Measurements from ENCODE around the gene RNF151. TPM values are rescaled to one million over a fixed set of nuclear protein-coding genes. Genes with fewer than 3 reads are reported as not detected.
A peak's percentile ranks its signal among the peaks of the same experiment; 100 is the strongest.

The RNF151 gene
- total RNA-seq, 1 donor from 2014 or later, result not detected

DNA sequence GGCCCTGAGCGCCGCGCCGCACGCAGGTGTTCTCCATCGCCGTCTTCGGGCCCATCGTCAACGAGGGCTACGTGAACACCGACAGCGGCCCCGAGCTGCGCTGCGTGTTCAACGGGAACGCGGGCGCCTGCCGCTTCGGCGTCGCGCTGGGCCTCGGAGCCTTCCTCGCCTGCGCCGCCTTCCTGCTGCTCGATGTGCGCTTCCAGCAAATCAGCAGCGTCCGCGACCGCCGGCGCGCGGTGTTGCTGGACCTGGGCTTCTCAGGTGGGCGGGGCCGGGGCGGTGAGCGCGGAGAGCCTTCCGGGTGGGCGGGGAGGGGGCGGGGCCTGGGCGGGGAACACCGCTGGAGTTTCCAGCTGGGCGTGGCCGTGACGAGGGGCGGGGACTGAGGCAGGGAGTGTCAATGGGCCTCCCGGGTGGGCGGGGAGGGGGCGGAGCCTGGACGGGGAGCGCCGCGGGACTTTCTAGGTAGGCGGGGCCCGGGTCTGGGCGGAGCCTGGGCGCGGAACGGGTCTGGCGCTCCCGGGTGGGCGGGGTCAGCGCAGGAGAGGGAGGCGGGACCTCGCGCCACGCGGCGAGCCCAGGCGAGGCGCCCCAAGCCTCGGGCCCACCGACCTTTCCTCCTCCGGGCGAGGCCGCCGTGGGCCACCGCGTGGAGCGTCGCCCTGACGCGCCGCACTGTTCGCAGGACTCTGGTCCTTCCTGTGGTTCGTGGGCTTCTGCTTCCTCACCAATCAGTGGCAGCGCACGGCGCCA lies 25.5 kb downstream of the RNF151 start:
- peaks cover 17% of the 10 kb centered on the region for H3K27me3 Mint-ChIP-seq (ENCODE audit: low read depth, unreplicated experiment)

DNA sequence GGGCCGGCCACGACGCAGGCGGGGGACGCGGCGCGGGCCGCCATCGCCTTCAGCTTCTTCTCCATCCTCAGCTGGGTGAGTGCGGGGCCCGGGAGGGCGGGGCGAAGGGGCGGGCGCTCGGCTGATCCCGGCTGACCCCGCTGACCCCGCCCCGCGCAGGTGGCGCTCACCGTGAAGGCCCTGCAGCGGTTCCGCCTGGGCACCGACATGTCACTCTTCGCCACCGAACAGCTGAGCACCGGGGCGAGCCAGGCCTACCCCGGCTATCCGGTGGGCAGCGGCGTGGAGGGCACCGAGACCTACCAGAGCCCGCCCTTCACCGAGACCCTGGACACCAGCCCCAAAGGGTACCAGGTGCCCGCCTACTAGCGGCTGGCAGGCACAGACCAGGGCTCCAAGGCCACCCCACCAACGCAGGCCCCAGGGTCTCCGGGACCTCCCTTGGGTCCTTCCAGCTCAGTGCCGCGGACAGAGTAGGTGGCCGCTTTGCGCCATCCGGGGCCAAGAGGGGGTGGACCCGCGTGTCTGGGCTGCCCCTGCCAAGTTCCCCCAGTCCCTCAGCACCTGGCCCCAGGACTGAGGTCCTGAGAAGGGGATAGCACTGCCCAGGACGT lies 26.2 kb downstream of the RNF151 start:
- FAIRE-seq (no peak), DNase-seq (ENCODE audit: low read depth) (no peak)
- no peak overlapping the region for H3K27ac ChIP-seq (ENCODE audit: low read depth, low read length)
- peak overlapping the region; percentile 55 for H3K4me2 ChIP-seq (ENCODE audit: low read length)
- peaks cover 3% of the 10 kb centered on the region for H3K9me3 ChIP-seq (ENCODE audit: insufficient read depth, low read depth, low read length)
- H3K4me1 ChIP-seq (ENCODE audit: insufficient read depth, low read length), result peaks cover 13% of the 10 kb centered on the region
- H4K20me1 ChIP-seq (ENCODE audit: insufficient read depth, low read length), result peaks cover 12% of the 10 kb centered on the region
- peak overlapping the region; percentile 94 for H2AFZ ChIP-seq (ENCODE audit: low read depth, low read length)
- H3K79me2 ChIP-seq (ENCODE audit: insufficient read depth, low read length), result no peaks in the 10 kb centered on the region
- Mint-ChIP-seq H3K9me3 (ENCODE audit: unreplicated experiment) (no peaks in the 10 kb centered on the region), H3K36me3 (ENCODE audit: low read depth, unreplicated experiment) (peaks cover 7% of the 10 kb centered on the region), H3K4me1 (ENCODE audit: low read depth, unreplicated experiment) (peaks cover 2% of the 10 kb centered on the region), H3K27ac (ENCODE audit: unreplicated experiment) (no peak overlapping the region), H3K27me3 (ENCODE audit: low read depth, unreplicated experiment) (peaks cover 17% of the 10 kb centered on the region), H3K4me3 (ENCODE audit: unreplicated experiment) (no peak overlapping the region)
- H3K4me3 ChIP-seq (ENCODE audit: insufficient read depth, low read depth, low read length), result no peak overlapping the region
- TF ChIP-seq, protein P1, sequence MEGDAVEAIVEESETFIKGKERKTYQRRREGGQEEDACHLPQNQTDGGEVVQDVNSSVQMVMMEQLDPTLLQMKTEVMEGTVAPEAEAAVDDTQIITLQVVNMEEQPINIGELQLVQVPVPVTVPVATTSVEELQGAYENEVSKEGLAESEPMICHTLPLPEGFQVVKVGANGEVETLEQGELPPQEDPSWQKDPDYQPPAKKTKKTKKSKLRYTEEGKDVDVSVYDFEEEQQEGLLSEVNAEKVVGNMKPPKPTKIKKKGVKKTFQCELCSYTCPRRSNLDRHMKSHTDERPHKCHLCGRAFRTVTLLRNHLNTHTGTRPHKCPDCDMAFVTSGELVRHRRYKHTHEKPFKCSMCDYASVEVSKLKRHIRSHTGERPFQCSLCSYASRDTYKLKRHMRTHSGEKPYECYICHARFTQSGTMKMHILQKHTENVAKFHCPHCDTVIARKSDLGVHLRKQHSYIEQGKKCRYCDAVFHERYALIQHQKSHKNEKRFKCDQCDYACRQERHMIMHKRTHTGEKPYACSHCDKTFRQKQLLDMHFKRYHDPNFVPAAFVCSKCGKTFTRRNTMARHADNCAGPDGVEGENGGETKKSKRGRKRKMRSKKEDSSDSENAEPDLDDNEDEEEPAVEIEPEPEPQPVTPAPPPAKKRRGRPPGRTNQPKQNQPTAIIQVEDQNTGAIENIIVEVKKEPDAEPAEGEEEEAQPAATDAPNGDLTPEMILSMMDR (IDR thresholded peaks at IDR 0.05; ENCODE audit: insufficient read depth, low read depth, low read length), result no peak
- no peak for TF ChIP-seq EZH2 (IDR thresholded peaks at IDR 0.05; ENCODE audit: insufficient read depth, low read length)
- H3K27me3 ChIP-seq (ENCODE audit: insufficient read depth, low read length), result peaks cover 25% of the 10 kb centered on the region
- H3K36me3 ChIP-seq (ENCODE audit: insufficient read depth, low read length), result peaks cover 6% of the 10 kb centered on the region
- H3K9ac ChIP-seq (ENCODE audit: low read length), result no peak overlapping the region

More for the DNA sequence above, 25.5 kb downstream of the RNF151 start:
- H3K79me2 ChIP-seq (ENCODE audit: insufficient read depth, low read length), result no peaks in the 10 kb centered on the region
- Mint-ChIP-seq H3K4me1 (ENCODE audit: low read depth, unreplicated experiment) (no peaks in the 10 kb centered on the region), H3K4me3 (ENCODE audit: unreplicated experiment) (no peak overlapping the region), H3K36me3 (ENCODE audit: low read depth, unreplicated experiment) (peaks cover 2% of the 10 kb centered on the region), H3K27ac (ENCODE audit: unreplicated experiment) (no peak overlapping the region), H3K9me3 (ENCODE audit: unreplicated experiment) (no peaks in the 10 kb centered on the region)
- no peak overlapping the region for H3K4me3 ChIP-seq (ENCODE audit: insufficient read depth, low read depth, low read length)
- peaks cover under 1% of the 10 kb centered on the region for H3K36me3 ChIP-seq (ENCODE audit: insufficient read depth, low read length)
- H3K4me2 ChIP-seq (ENCODE audit: low read length), result peak overlapping the region; percentile 77
- H3K27ac ChIP-seq (ENCODE audit: low read depth, low read length), result no peak overlapping the region
- peaks cover 13% of the 10 kb centered on the region for H3K4me1 ChIP-seq (ENCODE audit: insufficient read depth, low read length)
- FAIRE-seq, result no peak
- H4K20me1 ChIP-seq (ENCODE audit: insufficient read depth, low read length), result peaks cover 6% of the 10 kb centered on the region
- TF ChIP-seq EZH2 (IDR thresholded peaks at IDR 0.05; ENCODE audit: insufficient read depth, low read length), result no peak
- TF ChIP-seq, protein P1 (IDR thresholded peaks at IDR 0.05; ENCODE audit: insufficient read depth, low read depth, low read length), result no peak
- H3K27me3 ChIP-seq (ENCODE audit: insufficient read depth, low read length), result peaks cover 25% of the 10 kb centered on the region
- no peak overlapping the region for H3K9ac ChIP-seq (ENCODE audit: low read length)
- H2AFZ ChIP-seq (ENCODE audit: low read depth, low read length), result peak overlapping the region; percentile 94
- peak; percentile 53 for DNase-seq (ENCODE audit: low read depth)
- peaks cover 3% of the 10 kb centered on the region for H3K9me3 ChIP-seq (ENCODE audit: insufficient read depth, low read depth, low read length)

Data from astrocyte (in vitro differentiated cells and primary cell).